Stimulated activated CD8-positive, alpha-beta memory T cell treated with anti-CD3 and anti-CD28 coated beads, Interleukin-12 subunit alpha, Interleukin-12 subunit beta, amount 100 ng/mL, for 24 hours (primary cell): Measurements from ENCODE around the gene VTN.
A peak's percentile ranks its signal among the peaks of the same experiment; 100 is the strongest.

ENCODE experiments used
- DNase-seq: peaks from one replicate; pipeline ENCODE4 v3.0.0-alpha.2; 2020; ENCODE audit errors: extremely low read depth

The VTN gene

DNA sequence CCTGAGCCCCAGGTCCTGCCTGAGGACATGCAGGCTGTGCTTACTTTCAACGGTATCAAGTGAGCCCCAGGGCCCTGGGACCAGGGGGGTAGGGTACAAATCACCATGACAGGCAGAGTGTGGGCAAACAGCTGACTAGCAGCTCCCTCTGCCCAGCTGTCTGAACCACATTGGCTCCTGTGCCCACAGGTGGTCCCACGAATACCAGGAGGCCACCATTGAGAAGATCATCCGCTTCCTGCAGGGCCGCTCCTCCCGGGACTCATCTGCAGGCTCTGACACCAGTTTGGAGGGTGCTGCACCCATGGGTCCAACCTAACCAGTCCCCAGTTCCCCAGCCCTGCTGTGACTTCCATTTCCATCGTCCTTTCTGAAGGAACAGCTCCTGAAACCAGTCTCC, 25.9 kb upstream of the VTN start:
- no peak for DNase-seq

DNA sequence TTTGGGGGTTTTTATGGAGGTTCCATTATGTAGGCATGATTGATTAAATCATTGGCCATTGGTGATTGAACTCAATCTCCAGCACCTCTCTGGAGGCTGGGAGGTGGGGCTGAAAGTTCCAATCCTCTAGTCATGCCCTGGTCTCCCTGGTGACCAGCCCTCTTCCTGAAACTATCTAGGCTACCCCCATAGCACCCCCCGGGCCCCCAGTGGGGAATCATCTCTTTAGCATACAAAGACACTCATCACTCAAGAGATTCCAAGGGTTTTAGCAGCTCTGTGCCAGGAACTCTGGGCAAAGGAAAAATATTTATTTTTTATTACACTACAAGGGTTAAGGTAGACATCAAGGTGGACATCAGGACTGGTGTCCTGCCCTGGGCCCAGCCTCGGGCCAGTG, 25.3 kb upstream of the VTN start:
- DNase-seq: no peak

DNA sequence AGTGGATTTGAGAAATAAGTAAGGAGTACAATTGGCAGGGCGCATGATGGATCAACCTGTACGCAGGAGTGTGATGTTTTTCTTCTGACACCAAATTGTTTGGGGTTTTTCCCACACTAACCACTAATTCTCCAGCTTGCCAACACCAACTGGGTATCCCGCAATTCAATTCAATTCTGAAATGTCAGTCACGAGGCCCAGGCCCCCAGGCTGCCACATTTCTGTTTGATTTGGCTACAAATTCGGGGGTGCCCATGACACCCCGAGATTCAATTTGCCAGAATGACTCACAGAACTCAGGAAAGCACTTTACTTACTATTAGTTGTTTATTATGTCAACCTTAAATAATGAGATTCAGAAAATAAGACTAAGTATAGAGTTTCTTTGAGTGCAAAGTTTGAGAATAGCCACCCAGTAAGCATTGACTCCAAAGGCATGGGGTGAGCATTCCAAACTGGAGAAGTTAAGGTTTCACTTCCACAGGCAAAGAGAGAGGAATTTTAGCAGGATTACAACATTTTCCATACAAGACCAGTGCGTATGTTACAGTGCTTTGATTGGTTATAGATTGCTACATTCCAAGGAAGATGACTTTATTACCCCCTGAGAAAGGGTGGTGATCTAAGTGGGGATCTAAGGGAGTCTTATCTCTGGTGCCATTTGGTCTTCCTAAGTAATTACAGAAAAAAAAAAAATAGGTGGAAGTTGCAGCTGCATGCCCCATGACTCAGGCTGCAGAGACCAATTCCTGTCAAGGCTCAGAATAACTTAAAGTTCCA, 24.4 kb upstream of the VTN start:
- DNase-seq: no peak

GRCh38 chr17:28392491-28392890, 22.4 kb upstream of the VTN start:
- no peak for DNase-seq

DNA sequence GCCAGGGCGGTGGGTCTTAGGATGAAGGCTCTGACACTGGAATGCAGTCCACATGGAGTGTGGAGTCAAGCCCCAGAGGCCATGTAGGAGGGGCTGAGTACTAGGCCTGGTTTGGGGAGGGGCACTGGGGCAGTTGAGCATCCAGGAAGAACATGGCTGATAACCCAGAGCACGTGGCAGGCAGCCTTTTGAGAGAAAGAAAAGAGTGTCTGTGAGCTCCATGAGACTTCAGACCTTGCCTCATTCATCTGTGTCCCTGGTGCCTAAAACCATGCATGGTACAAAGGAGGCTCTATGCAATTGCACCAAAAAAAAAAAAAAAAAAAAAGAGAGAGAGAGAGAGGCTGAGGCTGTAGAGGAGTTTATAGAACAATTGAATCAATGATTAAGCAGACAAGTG, 21.3 kb upstream of the VTN start:
- no peak for DNase-seq

- no peak for DNase-seq
These were observed 20.9 kb upstream of the VTN start for GRCh38 chr17:28390984-28391383.

DNA sequence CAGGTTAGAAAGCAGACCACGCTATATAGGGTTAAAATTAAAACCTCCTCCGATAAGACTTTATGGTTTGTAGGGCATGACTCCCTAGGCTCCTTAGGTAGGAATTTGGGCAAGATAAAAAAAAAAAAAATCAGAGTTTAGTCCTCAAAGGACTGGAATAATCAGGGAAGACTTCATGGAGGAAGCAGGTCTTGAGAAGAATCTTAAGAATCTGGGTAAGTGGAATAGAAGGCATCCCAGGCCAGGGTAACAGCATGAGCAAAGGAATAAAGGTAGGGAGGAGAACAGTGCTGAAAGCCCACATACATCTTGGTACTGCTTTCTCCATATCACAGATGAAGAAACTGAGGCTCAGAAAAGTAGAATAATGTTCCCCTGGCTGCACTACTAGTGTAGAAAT, 20.5 kb upstream of the VTN start:
- no peak for DNase-seq

GRCh38 chr17:28390141-28390540, 20.0 kb upstream of the VTN start:
- no peak for DNase-seq

DNA sequence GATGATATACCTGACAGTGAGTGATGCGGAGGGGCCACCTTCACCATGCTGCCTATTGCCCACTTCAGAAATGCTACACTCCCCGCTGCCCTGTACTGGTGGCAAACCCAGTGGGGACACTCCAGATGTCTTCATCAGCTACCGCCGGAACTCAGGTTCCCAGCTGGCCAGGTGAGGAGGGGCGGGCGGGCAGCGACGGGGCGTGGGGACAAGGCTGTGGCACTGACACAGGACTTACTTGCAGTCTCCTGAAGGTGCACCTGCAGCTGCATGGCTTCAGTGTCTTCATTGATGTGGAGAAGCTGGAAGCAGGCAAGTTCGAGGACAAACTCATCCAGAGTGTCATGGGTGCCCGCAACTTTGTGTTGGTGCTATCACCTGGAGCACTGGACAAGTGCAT, 18.0 kb upstream of the VTN start:
- DNase-seq: no peak

DNA sequence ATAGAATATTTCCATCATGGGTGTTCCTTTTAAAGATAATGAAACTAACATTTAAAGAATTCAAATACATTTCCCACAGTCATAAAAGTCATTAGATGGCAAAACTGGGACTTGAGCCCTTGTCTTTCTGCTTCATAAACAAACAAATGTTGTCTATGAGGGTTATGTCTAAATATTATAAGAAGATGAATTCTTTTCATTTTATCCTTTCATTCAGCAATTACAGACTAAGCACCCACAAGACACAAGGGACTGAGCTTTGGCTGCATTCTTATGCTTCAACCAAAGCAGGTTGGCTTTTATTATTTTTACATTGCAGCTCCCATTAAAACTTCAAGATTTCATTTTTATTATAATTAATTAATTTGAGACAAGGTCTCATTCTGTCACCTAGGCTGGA, 16.3 kb upstream of the VTN start:
- no peak for DNase-seq

- DNase-seq: no peak
These were observed 15.3 kb upstream of the VTN start for GRCh38 chr17:28385406-28385805.

GRCh38 chr17:28385037-28385400, 14.9 kb upstream of the VTN start:
- no peak for DNase-seq

DNA sequence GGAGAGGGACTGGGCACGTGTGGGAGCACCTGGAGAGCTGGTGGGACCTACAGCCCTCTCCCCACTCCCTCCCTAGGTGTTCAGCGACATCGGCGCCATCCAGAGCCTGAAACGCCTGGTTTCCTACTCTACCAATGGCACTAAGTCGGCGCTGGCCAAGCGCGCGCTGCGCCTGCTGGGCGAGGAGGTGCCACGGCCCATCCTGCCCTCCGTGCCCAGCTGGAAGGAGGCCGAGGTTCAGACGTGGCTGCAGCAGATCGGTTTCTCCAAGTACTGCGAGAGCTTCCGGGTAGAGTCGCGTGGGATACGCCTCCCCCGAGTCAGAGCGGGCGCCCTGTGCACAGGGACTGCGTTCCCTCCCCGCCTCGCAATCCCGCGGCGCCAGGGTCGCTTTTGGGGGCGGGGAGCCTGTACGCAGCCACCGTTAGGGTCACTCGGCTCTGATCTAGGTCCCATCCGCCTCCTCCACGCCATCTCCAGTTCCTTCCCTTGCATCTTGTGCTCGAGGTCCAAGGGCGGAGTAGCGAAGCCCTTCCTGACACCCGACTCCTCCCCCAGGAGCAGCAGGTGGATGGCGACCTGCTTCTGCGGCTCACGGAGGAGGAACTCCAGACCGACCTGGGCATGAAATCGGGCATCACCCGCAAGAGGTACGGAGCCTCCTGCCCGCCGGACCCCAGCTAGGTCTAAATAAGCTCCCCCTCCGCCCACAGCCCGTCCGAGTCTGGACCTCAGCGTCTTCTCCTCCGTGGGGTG, 14.4 kb upstream of the VTN start:
- DNase-seq: peak; percentile 33

DNA sequence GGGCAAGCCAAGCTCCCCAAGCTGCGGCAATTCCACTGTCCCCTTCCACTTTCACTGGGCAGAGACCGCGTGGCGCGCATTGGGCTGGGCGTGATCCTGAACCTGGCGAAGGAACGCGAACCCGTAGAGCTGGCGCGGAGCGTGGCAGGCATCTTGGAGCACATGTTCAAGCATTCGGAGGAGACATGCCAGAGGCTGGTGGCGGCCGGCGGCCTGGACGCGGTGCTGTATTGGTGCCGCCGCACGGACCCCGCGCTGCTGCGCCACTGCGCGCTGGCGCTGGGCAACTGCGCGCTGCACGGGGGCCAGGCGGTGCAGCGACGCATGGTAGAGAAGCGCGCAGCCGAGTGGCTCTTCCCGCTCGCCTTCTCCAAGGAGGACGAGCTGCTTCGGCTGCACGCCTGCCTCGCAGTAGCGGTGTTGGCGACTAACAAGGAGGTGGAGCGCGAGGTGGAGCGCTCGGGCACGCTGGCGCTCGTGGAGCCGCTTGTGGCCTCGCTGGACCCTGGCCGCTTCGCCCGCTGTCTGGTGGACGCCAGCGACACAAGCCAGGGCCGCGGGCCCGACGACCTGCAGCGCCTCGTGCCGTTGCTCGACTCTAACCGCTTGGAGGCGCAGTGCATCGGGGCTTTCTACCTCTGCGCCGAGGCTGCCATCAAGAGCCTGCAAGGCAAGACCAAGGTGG, 11.2 kb upstream of the VTN start:
- DNase-seq: no peak

DNA sequence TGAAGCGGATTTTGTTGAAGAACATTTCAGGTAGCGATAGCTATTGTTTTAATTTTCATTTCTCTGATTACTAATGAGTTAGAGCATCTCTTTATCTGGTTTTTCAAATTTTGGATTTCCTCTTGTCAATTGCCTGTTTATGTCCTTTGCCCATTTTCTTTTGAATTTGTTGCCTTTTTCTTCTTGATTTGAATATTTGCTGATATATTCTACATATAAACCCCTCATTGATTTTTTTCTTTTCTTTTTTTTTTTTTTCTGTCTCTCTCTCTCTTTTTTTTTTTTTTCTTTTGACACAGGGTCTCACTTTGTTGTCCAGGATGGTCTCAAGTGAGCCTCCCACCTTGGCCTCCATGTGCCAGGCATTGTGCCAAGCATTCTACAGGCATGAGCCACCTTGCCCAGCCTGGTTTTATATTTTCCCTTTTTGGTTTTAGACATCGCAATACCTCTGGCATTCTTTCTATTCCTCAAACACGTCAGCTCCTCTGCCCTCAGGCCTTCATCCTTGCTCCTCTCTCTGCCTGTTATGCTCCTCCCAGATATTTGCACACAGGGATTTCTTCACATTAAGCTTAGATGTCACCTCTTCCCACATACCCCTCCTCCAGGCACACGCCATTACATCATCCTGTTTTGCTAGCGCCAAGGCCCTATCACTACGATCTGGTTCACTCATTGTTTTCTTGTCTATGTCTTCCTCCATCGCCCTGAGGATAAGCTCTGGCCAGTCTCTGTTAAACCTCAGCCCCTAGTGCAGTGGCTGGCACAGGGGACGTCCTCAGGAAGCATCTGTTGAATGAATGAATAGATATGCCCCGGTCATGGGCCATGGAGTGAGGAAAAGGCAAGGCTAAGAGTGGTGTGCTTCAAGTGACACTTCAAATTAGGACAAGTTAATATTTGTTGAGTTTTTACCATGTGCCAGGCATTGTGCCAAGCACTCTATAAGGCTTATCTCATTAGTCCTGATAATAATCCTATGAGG, 10.0 kb upstream of the VTN start:
- DNase-seq: no peak

DNA sequence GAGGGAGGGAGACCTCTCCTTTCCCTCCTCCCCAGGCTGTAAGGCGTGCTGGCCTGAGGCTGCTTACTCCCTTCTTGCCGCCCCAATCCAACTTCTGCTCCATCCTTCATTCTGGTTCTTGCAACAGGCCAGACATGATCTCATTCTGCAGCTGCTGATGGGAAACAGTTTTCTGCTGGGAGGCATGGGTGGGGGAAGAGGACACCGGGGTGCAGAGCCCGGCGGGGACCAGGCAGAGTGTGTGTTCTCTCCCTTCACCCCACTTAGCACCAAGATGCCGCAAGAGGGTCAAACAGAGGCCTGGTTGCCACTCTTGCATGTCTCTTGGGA, 2.8 kb upstream of the VTN start:
- DNase-seq: no peak

DNA sequence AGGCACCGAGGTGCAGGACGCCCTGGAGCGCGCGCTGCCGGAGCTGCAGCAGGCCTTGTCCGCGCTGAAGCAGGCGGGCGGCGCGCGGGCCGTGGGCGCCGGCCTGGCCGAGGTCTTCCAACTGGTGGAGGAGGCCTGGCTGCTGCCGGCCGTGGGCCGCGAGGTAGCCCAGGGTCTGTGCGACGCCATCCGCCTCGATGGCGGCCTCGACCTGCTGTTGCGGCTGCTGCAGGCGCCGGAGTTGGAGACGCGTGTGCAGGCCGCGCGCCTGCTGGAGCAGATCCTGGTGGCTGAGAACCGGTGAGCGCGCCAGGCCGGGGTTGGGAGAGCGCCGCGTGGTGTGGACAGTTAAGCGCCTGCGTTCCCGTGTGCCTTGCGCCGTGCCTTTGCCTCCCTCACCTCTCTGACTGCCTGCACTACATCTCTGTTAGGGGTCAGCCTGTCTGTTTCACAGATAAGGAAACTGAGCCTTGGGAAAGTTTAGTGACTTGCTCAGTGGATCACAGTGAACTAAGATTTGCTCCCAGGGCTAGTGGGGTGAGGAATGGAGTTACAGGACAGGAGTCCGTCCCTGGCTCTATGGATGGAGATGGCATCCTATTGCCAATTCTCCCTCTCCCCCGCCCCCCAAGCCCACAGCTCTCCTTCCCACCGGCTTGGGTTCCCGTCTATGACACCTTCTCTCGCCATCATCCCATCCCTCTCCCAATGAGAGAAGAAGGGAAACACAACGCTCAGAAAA, 2.3 kb upstream of the VTN start:
- DNase-seq: no peak

DNA sequence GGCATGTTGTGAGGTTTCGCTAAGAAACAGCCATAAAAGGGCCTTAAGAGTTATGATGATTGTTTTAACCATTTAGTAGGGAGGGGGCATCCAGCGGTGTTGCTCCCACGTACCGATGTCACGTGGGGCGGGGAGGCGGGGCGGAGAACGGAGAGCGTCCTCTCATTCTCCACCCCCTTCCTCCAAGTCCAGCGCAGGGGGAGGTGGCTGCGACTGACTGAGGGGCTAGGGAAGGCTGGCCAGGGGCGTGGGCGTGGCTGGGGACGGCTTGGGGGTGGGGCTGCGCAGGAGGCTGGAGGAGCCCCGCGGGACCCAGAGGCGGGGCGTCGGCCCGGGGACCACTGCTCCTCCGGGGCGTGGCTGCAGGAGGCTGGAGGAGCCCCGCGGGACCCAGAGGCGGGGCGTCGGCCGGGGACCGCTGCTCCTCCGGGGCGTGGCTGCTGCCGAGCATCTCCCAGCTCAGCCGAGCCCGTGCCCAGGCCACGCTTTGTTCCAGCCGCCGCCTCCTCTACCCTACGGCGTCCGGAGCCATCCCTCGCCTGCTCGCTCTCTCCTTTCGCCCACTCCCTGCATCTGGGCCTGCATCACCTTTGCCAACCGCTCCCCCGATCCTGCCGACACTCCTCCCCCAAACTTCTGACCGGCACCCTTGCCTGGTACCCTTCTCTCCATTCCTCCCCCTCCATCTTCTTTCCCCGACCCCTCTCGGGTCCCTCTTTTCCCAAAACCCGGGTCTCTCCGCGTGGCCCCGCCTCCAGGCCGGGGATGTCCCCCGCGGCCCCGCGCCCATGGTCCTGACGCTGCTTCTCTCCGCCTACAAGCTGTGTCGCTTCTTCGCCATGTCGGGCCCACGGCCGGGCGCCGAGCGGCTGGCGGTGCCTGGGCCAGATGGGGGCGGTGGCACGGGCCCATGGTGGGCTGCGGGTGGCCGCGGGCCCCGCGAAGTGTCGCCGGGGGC, 1.4 kb upstream of the VTN start, which contains the start of gene SARM1:
Gene SARM1, plus strand, starts transcription at position 450 of the 958 bp plus-strand sequence. Its CDS starts 339 bp downstream, at position 789.
- peak; percentile 80 for DNase-seq

- DNase-seq: no peak
These were observed 617 bp upstream of the VTN start for GRCh38 chr17:28370744-28371103.

- no peak for DNase-seq
These were observed 448 bp downstream of the VTN start for GRCh38 chr17:28369684-28370034.
